WTC11 (cell line): ENCODE data around the gene HK2. TPM values are rescaled to one million over a fixed set of nuclear protein-coding genes. Genes with fewer than 3 reads are reported as not detected.

Experiments
- ATAC-seq: fragments of 200-7000 bp; cut with Tn5 transposase; 2 replicates; pipeline ENCODE4 v1.10.0; 2021; ENCODE audit warnings: mild to moderate bottlenecking, moderate library complexity
- CTCF ChIA-PET: fragments of 300-600 bp; sonication (Branson Sonifier 250); formaldehyde crosslinking; loops from one replicate; lab custom pipeline; 2021; ENCODE audit warnings: antibody characterized with exemption; lab: Charles Lee
- POLR2A ChIA-PET: fragments of 350-600 bp; sonication (Branson Sonifier 250); formaldehyde crosslinking; loops from one replicate; lab custom pipeline; 2021; ENCODE audit warnings: antibody characterized with exemption; lab: Charles Lee
- DNase-seq: peaks from one replicate; pipeline ENCODE4 v3.0.0; 2021; ENCODE audit warnings: low spot score
- H3K27ac Mint-ChIP-seq: 2 replicates; pipeline ENCODE4 v1.8.0; 2021; ENCODE audit warnings: mixed read lengths
- H3K27me3 Mint-ChIP-seq: 2 replicates; pipeline ENCODE4 v1.8.0; 2021; ENCODE audit warnings: low read depth, mild to moderate bottlenecking, moderate library complexity, mixed read lengths
- H3K36me3 Mint-ChIP-seq: 2 replicates; pipeline ENCODE4 v1.8.0; 2021; ENCODE audit warnings: mixed read lengths
- H3K4me1 Mint-ChIP-seq: 2 replicates; pipeline ENCODE4 v1.8.0; 2022; ENCODE audit warnings: mixed read lengths
- H3K4me3 Mint-ChIP-seq: 2 replicates; pipeline ENCODE4 v1.8.0; 2021; ENCODE audit warnings: mild to moderate bottlenecking, moderate library complexity, mixed read lengths
- H3K9me3 Mint-ChIP-seq: 2 replicates; pipeline ENCODE4 v1.8.0; 2021; ENCODE audit warnings: mixed read lengths
- ATF6 ChIP-seq: sonication (generic); formaldehyde crosslinking; IDR thresholded peaks from 2 replicates; pipeline ENCODE4 v1.8.1; 2023; ENCODE audit warnings: mild to moderate bottlenecking, missing genetic modification reagents
- CBFB ChIP-seq: sonication (generic); formaldehyde crosslinking; IDR thresholded peaks from 2 replicates; pipeline ENCODE4 v1.8.1; 2022; ENCODE audit warnings: mild to moderate bottlenecking, low read depth, missing genetic modification reagents
- GRHL2 ChIP-seq: fragments of 250-450 bp; sonication (Bioruptor Pico); IDR thresholded peaks from 2 replicates; pipeline ENCODE4 v1.8.0; 2022; ENCODE audit warnings: mild to moderate bottlenecking, moderate library complexity; ENCODE audit not compliant: insufficient replicate concordance, severe bottlenecking
- HMGXB4 ChIP-seq: sonication (generic); formaldehyde crosslinking; IDR thresholded peaks from 2 replicates; pipeline ENCODE4 v1.8.1; 2023; ENCODE audit warnings: mild to moderate bottlenecking, moderate library complexity, missing genetic modification reagents
- IRF2 ChIP-seq: sonication (generic); formaldehyde crosslinking; IDR thresholded peaks from 2 replicates; pipeline ENCODE4 v1.8.0; 2022; ENCODE audit warnings: low read depth, missing genetic modification reagents, borderline replicate concordance
- PRDM15 ChIP-seq: sonication (generic); formaldehyde crosslinking; IDR thresholded peaks from 2 replicates; pipeline ENCODE4 v1.8.0; 2022; ENCODE audit warnings: missing genetic modification reagents
- RELA ChIP-seq: sonication (generic); formaldehyde crosslinking; IDR thresholded peaks from 2 replicates; pipeline ENCODE4 v1.8.1; 2022; ENCODE audit warnings: missing genetic modification reagents, mild to moderate bottlenecking, borderline replicate concordance
- SP1 ChIP-seq: sonication (generic); formaldehyde crosslinking; conservative IDR thresholded peaks from 2 replicates; pipeline ENCODE4 v1.8.1; 2022; ENCODE audit warnings: missing genetic modification reagents
- ZNF219 ChIP-seq: sonication (generic); formaldehyde crosslinking; IDR thresholded peaks from 2 replicates; pipeline ENCODE4 v1.8.0; 2023; ENCODE audit warnings: missing genetic modification reagents, mild to moderate bottlenecking, borderline replicate concordance
- ZNF232 ChIP-seq: sonication (generic); formaldehyde crosslinking; IDR thresholded peaks from 2 replicates; pipeline ENCODE4 v1.8.0; 2022; ENCODE audit warnings: mild to moderate bottlenecking, missing genetic modification reagents
- ZNF263 ChIP-seq: sonication (generic); formaldehyde crosslinking; IDR thresholded peaks from 2 replicates; pipeline ENCODE4 v1.8.1; 2022; ENCODE audit warnings: low read depth, mild to moderate bottlenecking, moderate library complexity, missing genetic modification reagents
- ZNF416 ChIP-seq: fragments of 250-450 bp; sonication (Bioruptor Pico); IDR thresholded peaks from 2 replicates; pipeline ENCODE4 v1.9.0; 2021; ENCODE audit warnings: mild to moderate bottlenecking, inconsistent platforms
- ZNF671 ChIP-seq: fragments of 250-450 bp; sonication (Bioruptor Pico); IDR thresholded peaks from 2 replicates; pipeline ENCODE4 v1.8.0; 2021; ENCODE audit warnings: mild to moderate bottlenecking
- total RNA-seq: library from RNA; stranded (reverse); gene quantifications from 3 replicates; pipeline ENCODE4 v1.2.3, GENCODE V29; 2021
- TF ChIP-seq, protein P1 (sequence below): sonication (generic); formaldehyde crosslinking; IDR thresholded peaks from 2 replicates; pipeline ENCODE4 v1.8.1; 2023; ENCODE audit warnings: mild to moderate bottlenecking, missing genetic modification reagents, moderate library complexity
- TF ChIP-seq, protein P2 (sequence below): sonication (generic); formaldehyde crosslinking; IDR thresholded peaks from 2 replicates; pipeline ENCODE4 v1.8.1; 2022; ENCODE audit warnings: low read depth, mild to moderate bottlenecking, moderate library complexity, missing genetic modification reagents, borderline replicate concordance
- TF ChIP-seq, protein P3 (sequence below): sonication (generic); formaldehyde crosslinking; conservative IDR thresholded peaks from 2 replicates; pipeline ENCODE4 v1.8.1; 2022; ENCODE audit warnings: mild to moderate bottlenecking, missing genetic modification reagents
- TF ChIP-seq, protein P4 (sequence below): sonication (generic); formaldehyde crosslinking; IDR thresholded peaks from 2 replicates; pipeline ENCODE4 v1.8.0; 2022; ENCODE audit warnings: mild to moderate bottlenecking, missing genetic modification reagents
- TF ChIP-seq, protein P5 (sequence below): fragments of 250-450 bp; sonication (Bioruptor Pico); IDR thresholded peaks from 2 replicates; pipeline ENCODE4 v1.9.0; 2021; ENCODE audit warnings: mild to moderate bottlenecking

The HK2 gene
- total RNA-seq, 1 experiment from 2014 or later = 61.6 TPM

DNA sequence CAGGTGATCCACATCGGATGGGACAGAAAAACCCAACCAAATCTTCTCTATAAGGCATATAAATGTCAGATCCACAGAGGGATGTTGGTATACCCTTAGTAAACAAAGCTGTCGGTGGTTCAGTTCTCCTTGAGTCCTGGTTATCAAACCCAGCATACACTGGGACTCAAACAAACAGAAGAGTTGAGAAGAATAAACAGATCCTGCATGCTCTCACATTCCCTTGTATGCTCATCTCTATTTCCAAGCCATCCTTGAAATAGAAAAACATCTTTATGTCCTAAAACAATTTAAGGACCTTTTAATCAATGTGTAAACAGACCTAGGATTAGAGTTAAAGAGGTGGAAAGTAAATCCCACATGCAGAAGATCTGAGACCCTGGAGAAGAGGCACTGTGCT is 19.8 kb upstream of the HK2 start (continued):
- TF ChIP-seq, protein P1, sequence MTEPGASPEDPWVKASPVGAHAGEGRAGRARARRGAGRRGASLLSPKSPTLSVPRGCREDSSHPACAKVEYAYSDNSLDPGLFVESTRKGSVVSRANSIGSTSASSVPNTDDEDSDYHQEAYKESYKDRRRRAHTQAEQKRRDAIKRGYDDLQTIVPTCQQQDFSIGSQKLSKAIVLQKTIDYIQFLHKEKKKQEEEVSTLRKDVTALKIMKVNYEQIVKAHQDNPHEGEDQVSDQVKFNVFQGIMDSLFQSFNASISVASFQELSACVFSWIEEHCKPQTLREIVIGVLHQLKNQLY (CRISPR knock-in tag) = no peak
- TF ChIP-seq IRF2 (CRISPR knock-in tag) = no peak
- no peak for TF ChIP-seq HMGXB4 (CRISPR knock-in tag)
- TF ChIP-seq ZNF263 (CRISPR knock-in tag) = no peak
- TF ChIP-seq, all 79 proteins: peak for 0

DNA sequence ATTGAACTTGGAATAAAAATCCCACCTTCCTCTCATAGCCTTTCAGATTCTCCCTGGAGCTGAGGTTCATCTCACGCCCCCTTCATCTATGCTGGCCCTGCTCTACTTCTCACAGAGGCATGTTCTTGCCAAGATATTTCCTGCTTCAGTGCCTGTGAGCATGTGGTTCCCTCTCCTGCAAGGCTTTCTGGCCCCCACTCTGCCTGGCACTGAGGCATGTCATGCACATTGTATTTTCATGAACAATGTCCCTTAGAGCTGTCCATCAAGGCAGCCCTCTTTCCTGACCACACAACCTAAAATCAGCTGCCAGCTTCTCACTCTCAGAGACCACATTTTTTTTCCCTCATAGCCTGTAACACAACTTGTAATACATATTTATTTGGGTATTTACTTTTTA is 18.0 kb upstream of the HK2 start:
- POLR2A ChIA-PET = no interaction called here
- no peak overlapping the region for H3K4me3 Mint-ChIP-seq
- H3K27me3 Mint-ChIP-seq = no peaks in the 10 kb centered on the region; the same call in 1 of the 2 replicates
- H3K36me3 Mint-ChIP-seq = no peaks in the 10 kb centered on the region
- no peak for DNase-seq
- ATAC-seq = no peak
- H3K4me1 Mint-ChIP-seq = peaks cover 10% of the 10 kb centered on the region
- no peak overlapping the region for H3K27ac Mint-ChIP-seq
- H3K9me3 Mint-ChIP-seq = no peaks in the 10 kb centered on the region
- CTCF ChIA-PET = interaction anchor here (1.2 kb wide), 1 partner anchor 100 kb away, joined by 3 read pairs; no protein-coding TSS in a partner anchor
- TF ChIP-seq, protein P2, sequence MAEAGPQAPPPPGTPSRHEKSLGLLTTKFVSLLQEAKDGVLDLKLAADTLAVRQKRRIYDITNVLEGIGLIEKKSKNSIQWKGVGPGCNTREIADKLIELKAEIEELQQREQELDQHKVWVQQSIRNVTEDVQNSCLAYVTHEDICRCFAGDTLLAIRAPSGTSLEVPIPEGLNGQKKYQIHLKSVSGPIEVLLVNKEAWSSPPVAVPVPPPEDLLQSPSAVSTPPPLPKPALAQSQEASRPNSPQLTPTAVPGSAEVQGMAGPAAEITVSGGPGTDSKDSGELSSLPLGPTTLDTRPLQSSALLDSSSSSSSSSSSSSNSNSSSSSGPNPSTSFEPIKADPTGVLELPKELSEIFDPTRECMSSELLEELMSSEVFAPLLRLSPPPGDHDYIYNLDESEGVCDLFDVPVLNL (CRISPR knock-in tag) = no peak
- TF ChIP-seq, protein P3, sequence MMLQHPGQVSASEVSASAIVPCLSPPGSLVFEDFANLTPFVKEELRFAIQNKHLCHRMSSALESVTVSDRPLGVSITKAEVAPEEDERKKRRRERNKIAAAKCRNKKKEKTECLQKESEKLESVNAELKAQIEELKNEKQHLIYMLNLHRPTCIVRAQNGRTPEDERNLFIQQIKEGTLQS (CRISPR knock-in tag) = no peak
- TF ChIP-seq, protein P4, sequence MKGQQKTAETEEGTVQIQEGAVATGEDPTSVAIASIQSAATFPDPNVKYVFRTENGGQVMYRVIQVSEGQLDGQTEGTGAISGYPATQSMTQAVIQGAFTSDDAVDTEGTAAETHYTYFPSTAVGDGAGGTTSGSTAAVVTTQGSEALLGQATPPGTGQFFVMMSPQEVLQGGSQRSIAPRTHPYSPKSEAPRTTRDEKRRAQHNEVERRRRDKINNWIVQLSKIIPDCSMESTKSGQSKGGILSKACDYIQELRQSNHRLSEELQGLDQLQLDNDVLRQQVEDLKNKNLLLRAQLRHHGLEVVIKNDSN (CRISPR knock-in tag) = no peak
- TF ChIP-seq ZNF671 = no peak
- no peak for TF ChIP-seq SP1 (CRISPR knock-in tag)
- no peak for TF ChIP-seq RELA (CRISPR knock-in tag)
- TF ChIP-seq ZNF416 (CRISPR knock-in tag) = no peak
- no peak for TF ChIP-seq CBFB
- no peak for TF ChIP-seq ATF6 (CRISPR knock-in tag)
- TF ChIP-seq ZNF232 (CRISPR knock-in tag) = no peak
- no peak for TF ChIP-seq ZNF219 (CRISPR knock-in tag)
- TF ChIP-seq GRHL2 (CRISPR knock-in tag) = no peak
- TF ChIP-seq, protein P5, sequence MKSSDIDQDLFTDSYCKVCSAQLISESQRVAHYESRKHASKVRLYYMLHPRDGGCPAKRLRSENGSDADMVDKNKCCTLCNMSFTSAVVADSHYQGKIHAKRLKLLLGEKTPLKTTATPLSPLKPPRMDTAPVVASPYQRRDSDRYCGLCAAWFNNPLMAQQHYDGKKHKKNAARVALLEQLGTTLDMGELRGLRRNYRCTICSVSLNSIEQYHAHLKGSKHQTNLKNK (CRISPR knock-in tag) = no peak
- no peak for TF ChIP-seq PRDM15 (CRISPR knock-in tag)
